Transverse colon (tissue), 4 donors: Measurements from ENCODE around the gene SKIL. TPM values are rescaled to one million over a fixed set of nuclear protein-coding genes. Genes with fewer than 3 reads are reported as not detected.

Experiments used
- DNase-seq: peaks from one replicate; pipeline ENCODE4 v3.0.0-alpha.2; 2019
- H3K27ac ChIP-seq, 4 donors: fragments of 200-600 bp; sonication (generic); 2 replicates each; pipeline ENCODE4 v1.5.1; 2016 to 2018; ENCODE audit warnings: inconsistent platforms in 4 of 4
- H3K27me3 ChIP-seq: fragments of 200-600 bp; sonication (generic); 2 replicates; pipeline ENCODE4 v1.5.1; 2017; ENCODE audit warnings: inconsistent platforms
- H3K36me3 ChIP-seq, 4 donors: fragments of 200-600 bp; sonication (generic); 2 replicates each; pipeline ENCODE4 v1.5.1; 2017 to 2019; ENCODE audit warnings: inconsistent platforms in 4 of 4
- H3K4me1 ChIP-seq, 4 donors: fragments of 200-600 bp; sonication (generic); 2 replicates each; pipeline ENCODE4 v1.5.1; 2017 to 2020; ENCODE audit warnings: inconsistent platforms in 4 of 4
- H3K4me3 ChIP-seq, 4 donors: fragments of 200-600 bp; sonication (generic); 1 replicate in 1 of 4; 2 replicates in 3 of 4; pipeline versions ENCODE4 v1.5.1 to v1.6.1; 2017 to 2019; ENCODE audit warnings: inconsistent platforms in 4 of 4
- H3K9me3 ChIP-seq, 2 donors: fragments of 200-600 bp; sonication (generic); 2 replicates each; pipeline ENCODE4 v1.5.1; 2017 to 2019; ENCODE audit warnings: inconsistent platforms in 2 of 2
- CTCF ChIP-seq, 5 experiments: fragments of 200-600 bp in 3 of 5; fragments of 450-650 bp in 2 of 5; sonication (generic) in 3 of 5; IDR thresholded peaks; 1 replicate in 2 of 5; 2 replicates in 3 of 5; pipeline ENCODE4 v1.5.1; 2016 to 2017; ENCODE audit warnings: antibody characterized with exemption in 5 of 5, inconsistent platforms in 3 of 5, mild to moderate bottlenecking in 2 of 5, moderate library complexity in 1 of 5
- EP300 ChIP-seq: sonication (generic); formaldehyde crosslinking; IDR thresholded peaks from one replicate; pipeline ENCODE4 v1.6.1; 2017; ENCODE audit warnings: antibody characterized with exemption, low read depth
- POLR2A ChIP-seq: fragments of 450-650 bp; IDR thresholded peaks from one replicate; pipeline ENCODE4 v1.6.1; 2016; ENCODE audit warnings: antibody characterized with exemption, mild to moderate bottlenecking, moderate library complexity
- POLR2AphosphoS5 ChIP-seq, 3 donors: sonication (generic); formaldehyde crosslinking; IDR thresholded peaks; one replicate each; pipeline ENCODE4 v1.6.1; 2016; ENCODE audit warnings: antibody characterized with exemption in 3 of 3
- WGBS, 2 donors: methylation state at CpG; one replicate each; pipeline ENCODE4 v1.1.5; 2018; ENCODE audit warnings: low coverage in 1 of 2; 5-methylcytosine and 5-hydroxymethylcytosine counted together
- in situ Hi-C, 4 donors: fragments of 200-750 bp; cut with MboI; loops; one replicate each; pipeline versions ENCODE4 v1.15.0 to v1.15.1; 2017; ENCODE audit warnings: low sequenced_read_pairs in 3 of 4, low pct_ligation_motif_present in 1 of 4, low pct_unique_long_range_greater_than_20kb in 1 of 4
- intact Hi-C: fragments of 100-400 bp; cut with DNase I; formaldehyde crosslinking; loops from one replicate; pipeline ENCODE4 v1.15.1; 2023; ENCODE audit warnings: low total_unique reads
- total RNA-seq, 4 donors: library from RNA; depleted of rRNA; stranded (reverse); fragments of >200 nt; gene quantifications; one replicate each; pipeline ENCODE4 v1.1.0, GENCODE V29; 2016

Gene SKIL
- total RNA-seq, 4 donors from 2014 or later = 27.0 to 78.4 (median 43.1) TPM

GRCh38 chr3:170437696-170438407, 80.3 kb downstream of the SKIL start:
- no peak for DNase-seq
- Histone ChIP-seq H3K4me3 (no peak overlapping the region), H3K27ac (no peak overlapping the region), H3K4me1 (no peaks in the 10 kb centered on the region), H3K27me3 (no peaks in the 10 kb centered on the region), H3K36me3 (no peaks in the 10 kb centered on the region), H3K9me3 (no peaks in the 10 kb centered on the region)
- 71 to 100% methylated on average over 2 to 10 of the region's 10 CpGs for WGBS, 2 donors
- intact Hi-C loops = no loop called here
- TF ChIP-seq POLR2AphosphoS5 (IDR thresholded peaks at IDR 0.05) (no peak), POLR2A (no peak), EP300 (no peak), CTCF (IDR thresholded peaks at IDR 0.05) (no peak)
- in situ Hi-C loops = loop anchor here in 1 of 4 donors (25.0 kb wide), 1 partner anchor 374 kb away; no protein-coding TSS in a partner anchor

GRCh38 chr3:170438836-170439235, 81.3 kb downstream of the SKIL start:
- no peak overlapping the region for H3K27ac ChIP-seq
- no peaks in the 10 kb centered on the region for H3K9me3 ChIP-seq
- no peaks in the 10 kb centered on the region for H3K36me3 ChIP-seq
- H3K4me1 ChIP-seq = no peaks in the 10 kb centered on the region
- H3K4me3 ChIP-seq = no peak overlapping the region
- no peak for DNase-seq
- WGBS, 2 donors = 85 to 86% methylated on average over 1 of the region's 1 CpG
- no peak for TF ChIP-seq CTCF (IDR thresholded peaks at IDR 0.05)
- TF ChIP-seq POLR2AphosphoS5 (IDR thresholded peaks at IDR 0.05) = no peak
- TF ChIP-seq POLR2A = no peak
- no peak for TF ChIP-seq EP300
- in situ Hi-C loops = loop anchor here in 1 of 4 donors (25.0 kb wide), 1 partner anchor 373 kb away; no protein-coding TSS in a partner anchor
- intact Hi-C loops = no loop called here
- no peaks in the 10 kb centered on the region for H3K27me3 ChIP-seq

GRCh38 chr3:170440344-170440743, 82.8 kb downstream of the SKIL start:
- intact Hi-C loops = no loop called here
- Histone ChIP-seq H3K4me3 (no peak overlapping the region), H3K27ac (no peak overlapping the region), H3K4me1 (no peaks in the 10 kb centered on the region), H3K36me3 (no peaks in the 10 kb centered on the region), H3K9me3 (no peaks in the 10 kb centered on the region), H3K27me3 (no peaks in the 10 kb centered on the region)
- in situ Hi-C loops = loop anchor here in 1 of 4 donors (25.0 kb wide), 1 partner anchor 372 kb away; no protein-coding TSS in a partner anchor
- 88% methylated on average over 2 of the region's 2 CpGs; no CpG with 5 or more reads in 1 of the 2 donors for WGBS, 2 donors
- no peak for TF ChIP-seq EP300
- no peak for TF ChIP-seq CTCF (IDR thresholded peaks at IDR 0.05)
- TF ChIP-seq POLR2AphosphoS5 (IDR thresholded peaks at IDR 0.05) = no peak
- TF ChIP-seq POLR2A = no peak
- no peak for DNase-seq

GRCh38 chr3:170441412-170441811, 83.9 kb downstream of the SKIL start:
- Histone ChIP-seq H3K9me3 (no peaks in the 10 kb centered on the region), H3K27me3 (no peaks in the 10 kb centered on the region), H3K27ac (no peak overlapping the region), H3K4me3 (no peak overlapping the region), H3K4me1 (no peaks in the 10 kb centered on the region), H3K36me3 (no peaks in the 10 kb centered on the region)
- intact Hi-C loops (no loop called here), in situ Hi-C loops (loop anchor here in 1 of 4 donors (25.0 kb wide), 1 partner anchor 371 kb away; no protein-coding TSS in a partner anchor)
- TF ChIP-seq POLR2A (no peak), POLR2AphosphoS5 (IDR thresholded peaks at IDR 0.05) (no peak), EP300 (no peak), CTCF (IDR thresholded peaks at IDR 0.05) (no peak)
- DNase-seq = no peak
- WGBS, 2 donors = 83 to 86% methylated on average over 3 to 4 of the region's 4 CpGs
